Suprapubic skin (tissue), 4 donors: ENCODE results near the gene GKAP1.
"Not testable (repeated sequence)": the region's sequence is repeated elsewhere in the genome, so short reads cannot be mapped to it uniquely, and the experiment has no call there.

Source experiments
- EP300 ChIP-seq: sonication (generic); formaldehyde crosslinking; IDR thresholded peaks from one replicate; pipeline ENCODE4 v1.6.1; 2017; ENCODE audit warnings: antibody characterized with exemption
- POLR2AphosphoS5 ChIP-seq, 3 donors: sonication (generic); formaldehyde crosslinking; IDR thresholded peaks; one replicate each; pipeline ENCODE4 v1.6.1; 2017; ENCODE audit warnings: antibody characterized with exemption in 3 of 3
- TF ChIP-seq, protein P1 (sequence below), 2 donors: fragments of 200-600 bp in 1 of 2; fragments of 450-650 bp in 1 of 2; sonication (generic) in 1 of 2; IDR thresholded peaks; one replicate each; pipeline ENCODE4 v1.5.1; 2016 to 2019; ENCODE audit warnings: antibody characterized with exemption in 2 of 2, mild to moderate bottlenecking in 1 of 2, moderate library complexity in 1 of 2

DNA sequence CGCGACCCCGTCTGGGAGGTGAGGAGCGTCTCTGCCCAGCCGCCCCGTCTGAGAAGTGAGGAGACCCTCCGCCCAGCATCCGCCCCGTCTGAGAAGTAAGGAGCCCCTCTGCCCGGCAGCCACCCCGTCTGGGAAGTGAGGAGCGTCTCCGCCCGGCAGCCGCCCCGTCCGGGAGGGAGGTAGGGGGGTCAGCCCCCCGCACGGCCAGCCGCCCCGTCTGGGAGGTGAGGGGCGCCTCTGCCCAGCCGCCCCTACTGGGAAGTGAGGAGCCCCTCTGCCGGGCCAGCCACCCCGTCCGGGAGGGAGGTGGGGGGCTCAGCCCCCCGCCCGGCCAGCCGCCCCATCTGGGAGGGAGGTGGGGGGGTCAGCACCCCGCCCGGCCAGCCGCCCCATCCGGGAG lies 13.6 kb downstream of the GKAP1 start:
- TF ChIP-seq, protein P1, sequence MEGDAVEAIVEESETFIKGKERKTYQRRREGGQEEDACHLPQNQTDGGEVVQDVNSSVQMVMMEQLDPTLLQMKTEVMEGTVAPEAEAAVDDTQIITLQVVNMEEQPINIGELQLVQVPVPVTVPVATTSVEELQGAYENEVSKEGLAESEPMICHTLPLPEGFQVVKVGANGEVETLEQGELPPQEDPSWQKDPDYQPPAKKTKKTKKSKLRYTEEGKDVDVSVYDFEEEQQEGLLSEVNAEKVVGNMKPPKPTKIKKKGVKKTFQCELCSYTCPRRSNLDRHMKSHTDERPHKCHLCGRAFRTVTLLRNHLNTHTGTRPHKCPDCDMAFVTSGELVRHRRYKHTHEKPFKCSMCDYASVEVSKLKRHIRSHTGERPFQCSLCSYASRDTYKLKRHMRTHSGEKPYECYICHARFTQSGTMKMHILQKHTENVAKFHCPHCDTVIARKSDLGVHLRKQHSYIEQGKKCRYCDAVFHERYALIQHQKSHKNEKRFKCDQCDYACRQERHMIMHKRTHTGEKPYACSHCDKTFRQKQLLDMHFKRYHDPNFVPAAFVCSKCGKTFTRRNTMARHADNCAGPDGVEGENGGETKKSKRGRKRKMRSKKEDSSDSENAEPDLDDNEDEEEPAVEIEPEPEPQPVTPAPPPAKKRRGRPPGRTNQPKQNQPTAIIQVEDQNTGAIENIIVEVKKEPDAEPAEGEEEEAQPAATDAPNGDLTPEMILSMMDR (IDR thresholded peaks at IDR 0.05), result not testable (repeated sequence)
- TF ChIP-seq EP300; POLR2AphosphoS5 (IDR thresholded peaks at IDR 0.05): not testable (repeated sequence)
